Mesothelial cell of epicardium (in vitro differentiated cells): ENCODE data around the gene ARL2. TPM values are rescaled to one million over a fixed set of nuclear protein-coding genes. Genes with fewer than 3 reads are reported as not detected.

Experiments
- DNase-seq, 2 experiments: peaks; one replicate each; pipeline ENCODE4 v3.0.0; 2021; ENCODE audit warnings: low spot score in 2 of 2; ENCODE audit not compliant: unreplicated experiment in 2 of 2
- H3K27ac Mint-ChIP-seq: 2 replicates; pipeline ENCODE4 v1.8.0; 2021; ENCODE audit warnings: mixed read lengths
- H3K27me3 Mint-ChIP-seq: 2 replicates; pipeline ENCODE4 v1.8.0; 2021; ENCODE audit warnings: low read depth, mixed read lengths
- H3K36me3 Mint-ChIP-seq: 2 replicates; pipeline ENCODE4 v1.8.0; 2021; ENCODE audit warnings: mixed read lengths
- H3K4me1 Mint-ChIP-seq: 2 replicates; pipeline ENCODE4 v1.8.0; 2021; ENCODE audit warnings: mixed read lengths
- H3K4me3 Mint-ChIP-seq: 2 replicates; pipeline ENCODE4 v1.8.0; 2021; ENCODE audit warnings: mild to moderate bottlenecking, moderate library complexity, mixed read lengths
- H3K9me3 Mint-ChIP-seq: 2 replicates; pipeline ENCODE4 v1.8.0; 2021; ENCODE audit warnings: mixed read lengths
- total RNA-seq: library from RNA; stranded (reverse); gene quantifications from 3 replicates; pipeline ENCODE4 v1.2.1, GENCODE V29; 2021
- TF ChIP-seq, protein P1 (sequence below): fragments of 200-600 bp; sonication (generic); IDR thresholded peaks from one replicate; pipeline ENCODE4 v1.5.0; 2021; ENCODE audit warnings: antibody characterized with exemption; ENCODE audit not compliant: unreplicated experiment

The ARL2 gene
- total RNA-seq, 1 donor from 2014 or later, result 79.9 TPM

DNA sequence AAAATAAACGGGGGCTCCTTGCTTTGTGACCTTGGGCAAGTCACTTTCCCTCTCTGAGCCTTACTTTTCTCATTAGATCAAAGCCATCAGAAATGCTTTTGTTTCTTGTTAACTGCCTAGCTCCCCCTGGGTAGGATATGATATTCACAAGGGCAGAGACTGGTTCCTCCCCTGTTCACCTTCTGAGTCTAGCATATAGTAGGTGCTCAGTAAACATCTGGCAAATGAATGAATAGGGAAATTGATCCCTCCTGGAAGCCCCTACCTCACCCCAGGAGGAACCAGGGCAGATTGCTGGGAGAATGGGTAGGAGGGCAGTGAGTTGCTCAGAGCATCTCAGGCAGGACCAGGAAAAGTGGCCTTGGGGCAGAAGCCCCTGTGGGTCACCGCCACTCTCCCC lies 20.5 kb downstream of the ARL2 start:
- TF ChIP-seq, protein P1, sequence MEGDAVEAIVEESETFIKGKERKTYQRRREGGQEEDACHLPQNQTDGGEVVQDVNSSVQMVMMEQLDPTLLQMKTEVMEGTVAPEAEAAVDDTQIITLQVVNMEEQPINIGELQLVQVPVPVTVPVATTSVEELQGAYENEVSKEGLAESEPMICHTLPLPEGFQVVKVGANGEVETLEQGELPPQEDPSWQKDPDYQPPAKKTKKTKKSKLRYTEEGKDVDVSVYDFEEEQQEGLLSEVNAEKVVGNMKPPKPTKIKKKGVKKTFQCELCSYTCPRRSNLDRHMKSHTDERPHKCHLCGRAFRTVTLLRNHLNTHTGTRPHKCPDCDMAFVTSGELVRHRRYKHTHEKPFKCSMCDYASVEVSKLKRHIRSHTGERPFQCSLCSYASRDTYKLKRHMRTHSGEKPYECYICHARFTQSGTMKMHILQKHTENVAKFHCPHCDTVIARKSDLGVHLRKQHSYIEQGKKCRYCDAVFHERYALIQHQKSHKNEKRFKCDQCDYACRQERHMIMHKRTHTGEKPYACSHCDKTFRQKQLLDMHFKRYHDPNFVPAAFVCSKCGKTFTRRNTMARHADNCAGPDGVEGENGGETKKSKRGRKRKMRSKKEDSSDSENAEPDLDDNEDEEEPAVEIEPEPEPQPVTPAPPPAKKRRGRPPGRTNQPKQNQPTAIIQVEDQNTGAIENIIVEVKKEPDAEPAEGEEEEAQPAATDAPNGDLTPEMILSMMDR, result no peak
- Mint-ChIP-seq H3K9me3 (no peaks in the 10 kb centered on the region), H3K4me3 (no peak overlapping the region), H3K4me1 (no peaks in the 10 kb centered on the region), H3K27me3 (no peaks in the 10 kb centered on the region), H3K36me3 (peaks cover 7% of the 10 kb centered on the region), H3K27ac (no peak overlapping the region)
- no peak for DNase-seq

DNA sequence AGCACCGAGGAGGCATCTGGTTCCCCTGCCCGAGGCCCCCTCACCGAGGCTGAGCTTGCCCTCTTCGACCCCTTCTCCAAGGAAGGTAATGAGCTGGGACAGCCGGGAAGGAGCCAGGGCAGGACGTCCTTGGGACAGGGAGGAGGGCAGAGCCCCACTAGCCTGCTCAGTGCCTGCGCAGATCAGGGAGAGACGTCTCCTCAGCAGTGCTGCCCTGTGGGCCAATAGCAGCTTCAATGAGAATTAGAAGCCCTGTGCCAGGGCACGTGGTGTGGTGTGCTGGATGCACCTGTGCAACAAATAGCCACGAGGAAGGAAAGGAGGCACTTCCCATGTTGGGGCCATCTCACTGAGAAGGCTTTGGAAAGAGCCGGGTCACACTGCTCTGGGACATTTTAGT lies 21.6 kb downstream of the ARL2 start:
- Mint-ChIP-seq H3K27me3 (no peaks in the 10 kb centered on the region), H3K36me3 (peaks cover 7% of the 10 kb centered on the region), H3K4me3 (no peak overlapping the region), H3K27ac (no peak overlapping the region), H3K4me1 (peaks cover 1% of the 10 kb centered on the region), H3K9me3 (no peaks in the 10 kb centered on the region)
- TF ChIP-seq, protein P1, result no peak
- no peak for DNase-seq

DNA sequence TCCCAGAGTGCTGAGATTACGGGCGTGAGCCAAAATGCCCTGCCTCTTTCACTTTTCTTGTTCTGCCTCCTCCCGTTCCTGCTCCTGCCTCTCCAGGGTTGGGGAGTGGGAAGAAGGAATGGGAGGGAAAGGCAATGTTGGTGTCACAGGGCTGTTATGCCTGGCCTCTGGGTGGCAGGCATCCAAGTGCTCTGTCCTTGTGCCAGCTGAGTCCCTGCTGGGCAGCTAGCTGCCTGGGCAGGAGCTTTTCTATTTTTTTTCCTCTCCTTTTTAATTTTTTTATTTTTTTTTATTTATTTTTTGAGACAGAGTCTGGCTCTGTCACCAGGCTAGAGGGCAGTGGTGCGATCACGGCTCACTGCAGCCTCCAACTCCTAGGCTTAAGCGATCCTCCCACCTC lies 23.0 kb downstream of the ARL2 start:
- Mint-ChIP-seq H3K4me3 (no peak overlapping the region), H3K36me3 (peaks cover 7% of the 10 kb centered on the region), H3K4me1 (peaks cover 6% of the 10 kb centered on the region), H3K9me3 (no peaks in the 10 kb centered on the region), H3K27me3 (no peaks in the 10 kb centered on the region), H3K27ac (no peak overlapping the region)
- TF ChIP-seq, protein P1, result no peak
- DNase-seq, result no peak

DNA sequence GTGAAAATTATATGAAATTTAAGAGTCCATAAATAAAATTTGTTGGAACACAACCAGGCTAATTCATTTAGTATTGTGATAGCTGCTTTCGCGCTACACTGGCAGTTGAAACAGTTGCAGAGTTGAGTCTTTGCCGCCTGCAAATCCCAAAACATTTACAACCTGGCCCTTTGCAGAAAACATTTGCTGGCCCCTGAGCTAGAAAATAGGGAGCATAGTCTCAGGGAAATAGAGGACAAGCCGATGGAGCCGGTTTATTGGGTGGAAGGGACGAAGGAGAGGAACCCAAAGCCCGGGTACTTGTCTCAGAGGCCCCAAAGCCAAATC lies 26.5 kb downstream of the ARL2 start:
- H3K36me3 Mint-ChIP-seq, result peaks cover 5% of the 10 kb centered on the region
- peak overlapping the region; percentile 88 for H3K4me3 Mint-ChIP-seq
- H3K27ac Mint-ChIP-seq, result peak overlapping the region; percentile 95
- no peaks in the 10 kb centered on the region for H3K27me3 Mint-ChIP-seq
- peaks cover 14% of the 10 kb centered on the region for H3K4me1 Mint-ChIP-seq
- H3K9me3 Mint-ChIP-seq, result no peaks in the 10 kb centered on the region
- TF ChIP-seq, protein P1, result no peak
- DNase-seq, result no peak

DNA sequence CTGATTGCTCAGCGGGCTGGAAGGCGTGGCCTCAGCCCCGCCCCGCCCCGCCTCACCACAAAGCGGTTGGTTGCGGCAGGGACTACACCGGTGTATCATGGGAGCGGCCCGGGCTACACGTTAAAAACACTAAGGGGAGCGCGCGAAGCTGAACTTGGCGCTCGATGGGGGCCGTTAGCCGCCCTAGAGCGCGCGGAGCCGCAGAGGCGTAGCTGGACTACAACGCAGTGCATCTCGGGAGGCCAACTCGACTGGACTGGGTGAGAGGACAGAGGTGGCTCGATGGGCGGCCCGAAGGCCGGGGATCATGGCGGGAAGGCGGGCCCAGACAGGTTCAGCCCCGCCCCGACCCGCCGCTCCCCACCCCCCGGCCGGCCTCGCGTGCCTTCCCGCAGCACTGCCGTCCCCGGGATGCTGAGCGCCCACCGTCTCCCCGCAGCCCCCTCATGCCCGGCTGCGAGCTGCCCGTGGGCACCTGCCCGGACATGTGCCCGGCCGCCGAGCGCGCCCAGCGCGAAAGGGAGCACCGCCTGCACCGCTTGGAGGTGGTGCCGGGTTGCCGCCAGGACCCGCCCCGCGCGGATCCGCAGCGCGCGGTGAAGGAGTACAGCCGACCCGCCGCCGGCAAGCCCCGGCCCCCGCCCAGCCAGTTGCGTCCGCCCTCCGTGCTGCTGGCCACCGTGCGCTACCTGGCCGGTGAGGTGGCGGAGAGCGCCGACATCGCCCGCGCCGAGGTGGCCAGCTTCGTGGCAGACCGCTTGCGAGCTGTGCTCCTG lies 27.1 kb downstream of the ARL2 start, which contains the start of gene SAC3D1:
Gene SAC3D1 (plus strand): TSS at position 364 of the 776 bp plus-strand sequence. CDS start 83 bp downstream, at position 447.
- peak within 1 kb of the TSS; percentile 88 for H3K4me3 Mint-ChIP-seq
- H3K4me1 Mint-ChIP-seq, result peaks cover 14% of the 10 kb centered on the region
- peaks cover 3% of the 10 kb centered on the region for H3K36me3 Mint-ChIP-seq
- no peaks in the 10 kb centered on the region for H3K9me3 Mint-ChIP-seq
- TF ChIP-seq, protein P1, result no peak
- DNase-seq, result peak; percentile 82 to 84
- peak within 1 kb of the TSS; percentile 95 for H3K27ac Mint-ChIP-seq
- no peaks in the 10 kb centered on the region for H3K27me3 Mint-ChIP-seq
